Sigmoid colon (tissue), 7 donors: ENCODE results near the gene BRSK2. TPM values are rescaled to one million over a fixed set of nuclear protein-coding genes. Genes with fewer than 3 reads are reported as not detected.

Experiments used
- DNase-seq: peaks from one replicate; pipeline ENCODE4 v3.0.0-alpha.2; 2019
- H3K27ac ChIP-seq, 4 donors: fragments of 200-600 bp; sonication (generic); one replicate each; pipeline ENCODE4 v1.5.1; 2016 to 2019; ENCODE audit warnings: mild to moderate bottlenecking in 1 of 4
- H3K27me3 ChIP-seq, 3 donors: fragments of 200-600 bp; sonication (generic); one replicate each; pipeline ENCODE4 v1.5.1; 2019; ENCODE audit warnings: mild to moderate bottlenecking in 1 of 3
- H3K36me3 ChIP-seq, 4 donors: fragments of 200-600 bp; sonication (generic); one replicate each; pipeline ENCODE4 v1.5.1; 2016 to 2019
- H3K4me1 ChIP-seq, 4 donors: fragments of 200-600 bp; sonication (generic); one replicate each; pipeline ENCODE4 v1.5.1; 2017 to 2019
- H3K4me3 ChIP-seq, 4 donors: fragments of 200-600 bp; sonication (generic); one replicate each; pipeline ENCODE4 v1.5.1; 2017 to 2019; ENCODE audit warnings: mild to moderate bottlenecking in 2 of 4, moderate library complexity in 1 of 4
- H3K9me3 ChIP-seq, 4 donors: fragments of 200-600 bp in 3 of 4; sonication (generic) in 3 of 4; one replicate each; pipeline versions ENCODE4 v1.5.1 to v1.6.1; 2013 to 2019
- EP300 ChIP-seq, 4 donors: sonication (generic); formaldehyde crosslinking; IDR thresholded peaks; one replicate each; pipeline ENCODE4 v1.6.1; 2017; ENCODE audit warnings: antibody characterized with exemption in 4 of 4
- POLR2A ChIP-seq, 2 donors: fragments of 450-650 bp; IDR thresholded peaks; one replicate each; pipeline ENCODE4 v1.6.1; 2016; ENCODE audit warnings: antibody characterized with exemption in 2 of 2, mild to moderate bottlenecking in 2 of 2, moderate library complexity in 2 of 2
- POLR2AphosphoS5 ChIP-seq, 4 donors: sonication (generic); formaldehyde crosslinking; IDR thresholded peaks; one replicate each; pipeline ENCODE4 v1.6.1; 2017; ENCODE audit warnings: antibody characterized with exemption in 4 of 4
- WGBS, 2 donors: extraction: QIAGEN DNeasy Blood & Tissue Kit; methylation state at CpG; one replicate each; pipeline ENCODE4 v1.1.7; 2013; 5-methylcytosine and 5-hydroxymethylcytosine counted together
- intact Hi-C: fragments of 100-400 bp; cut with DNase I; formaldehyde crosslinking; loops from one replicate; pipeline ENCODE4 v1.15.1; 2023
- polyA plus RNA-seq, 3 donors: library from polyadenylated mRNA; stranded (reverse); fragments of 200-250 nt; gene quantifications; one replicate each; pipeline ENCODE4 v1.2.3, GENCODE V29; 2013
- total RNA-seq, 4 donors: library from RNA; depleted of rRNA; stranded (reverse); fragments of >200 nt; gene quantifications; one replicate each; pipeline ENCODE4 v1.1.0, GENCODE V29; 2016
- TF ChIP-seq, protein P1 (sequence below), 4 experiments: fragments of 450-650 bp in 3 of 4; fragments of 200-600 bp in 1 of 4; IDR thresholded peaks; one replicate each; pipeline ENCODE4 v1.5.1; 2016 to 2019; ENCODE audit warnings: antibody characterized with exemption in 4 of 4, mild to moderate bottlenecking in 3 of 4, moderate library complexity in 2 of 4
- donor health status: healthy with polysubstance abuse.
- donor health status: Bipolar disorder and iron deficiency.
- donor health status: healthy.

The BRSK2 gene
- total and polyA plus RNA-seq, 7 donors = 1.7 to 3.2 (median 1.9) TPM; not detected in 2

DNA sequence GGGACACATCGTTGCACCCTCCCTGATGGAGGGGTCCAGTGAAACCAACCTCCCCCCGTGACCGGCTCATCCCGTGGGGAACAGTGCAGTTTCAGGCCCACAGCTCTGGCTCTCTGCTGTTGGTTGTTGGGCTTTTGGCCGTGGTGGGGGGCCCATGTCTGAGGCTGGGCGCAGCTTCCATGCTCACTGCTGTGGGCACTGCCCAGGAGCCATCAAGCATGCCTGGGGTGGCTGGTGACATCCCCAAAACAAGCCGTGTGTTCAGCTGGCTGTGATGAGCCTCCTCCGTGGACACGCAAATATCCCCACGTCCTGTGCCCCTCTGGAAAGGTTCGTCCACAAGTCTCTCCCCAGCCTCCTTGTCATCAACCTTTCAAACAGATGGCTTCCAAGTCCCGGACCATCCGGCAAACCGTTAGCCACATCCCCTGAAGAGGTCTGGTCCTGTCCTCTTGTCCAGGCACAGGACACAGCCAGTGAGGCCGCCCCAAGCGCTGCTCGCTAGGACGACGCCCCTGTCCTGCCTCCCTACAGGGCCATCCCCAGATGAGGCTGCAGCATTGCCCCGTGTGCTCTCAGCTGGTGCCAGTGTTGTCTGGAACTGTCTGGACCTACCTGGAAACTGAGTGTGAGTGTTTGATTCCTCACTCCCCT lies 29.4 kb upstream of the BRSK2 start:
- H3K4me1 ChIP-seq = no peaks in the 10 kb centered on the region
- no peak overlapping the region for H3K4me3 ChIP-seq
- TF ChIP-seq, protein P1, sequence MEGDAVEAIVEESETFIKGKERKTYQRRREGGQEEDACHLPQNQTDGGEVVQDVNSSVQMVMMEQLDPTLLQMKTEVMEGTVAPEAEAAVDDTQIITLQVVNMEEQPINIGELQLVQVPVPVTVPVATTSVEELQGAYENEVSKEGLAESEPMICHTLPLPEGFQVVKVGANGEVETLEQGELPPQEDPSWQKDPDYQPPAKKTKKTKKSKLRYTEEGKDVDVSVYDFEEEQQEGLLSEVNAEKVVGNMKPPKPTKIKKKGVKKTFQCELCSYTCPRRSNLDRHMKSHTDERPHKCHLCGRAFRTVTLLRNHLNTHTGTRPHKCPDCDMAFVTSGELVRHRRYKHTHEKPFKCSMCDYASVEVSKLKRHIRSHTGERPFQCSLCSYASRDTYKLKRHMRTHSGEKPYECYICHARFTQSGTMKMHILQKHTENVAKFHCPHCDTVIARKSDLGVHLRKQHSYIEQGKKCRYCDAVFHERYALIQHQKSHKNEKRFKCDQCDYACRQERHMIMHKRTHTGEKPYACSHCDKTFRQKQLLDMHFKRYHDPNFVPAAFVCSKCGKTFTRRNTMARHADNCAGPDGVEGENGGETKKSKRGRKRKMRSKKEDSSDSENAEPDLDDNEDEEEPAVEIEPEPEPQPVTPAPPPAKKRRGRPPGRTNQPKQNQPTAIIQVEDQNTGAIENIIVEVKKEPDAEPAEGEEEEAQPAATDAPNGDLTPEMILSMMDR (IDR thresholded peaks at IDR 0.05) = no peak
- TF ChIP-seq POLR2A (IDR thresholded peaks at IDR 0.05) (no peak), EP300 (IDR thresholded peaks at IDR 0.05) (no peak), POLR2AphosphoS5 (IDR thresholded peaks at IDR 0.05) (no peak)
- H3K27me3 ChIP-seq = no peaks in the 10 kb centered on the region
- no peak overlapping the region for H3K27ac ChIP-seq
- no peak for DNase-seq
- H3K36me3 ChIP-seq = no peaks in the 10 kb centered on the region
- peaks cover 0 to 3% (median 0%) of the 10 kb centered on the region in 4 donors for H3K9me3 ChIP-seq
- 88 to 89% methylated on average over 20 of the region's 20 CpGs for WGBS, 2 donors
- intact Hi-C loops = no loop called here

DNA sequence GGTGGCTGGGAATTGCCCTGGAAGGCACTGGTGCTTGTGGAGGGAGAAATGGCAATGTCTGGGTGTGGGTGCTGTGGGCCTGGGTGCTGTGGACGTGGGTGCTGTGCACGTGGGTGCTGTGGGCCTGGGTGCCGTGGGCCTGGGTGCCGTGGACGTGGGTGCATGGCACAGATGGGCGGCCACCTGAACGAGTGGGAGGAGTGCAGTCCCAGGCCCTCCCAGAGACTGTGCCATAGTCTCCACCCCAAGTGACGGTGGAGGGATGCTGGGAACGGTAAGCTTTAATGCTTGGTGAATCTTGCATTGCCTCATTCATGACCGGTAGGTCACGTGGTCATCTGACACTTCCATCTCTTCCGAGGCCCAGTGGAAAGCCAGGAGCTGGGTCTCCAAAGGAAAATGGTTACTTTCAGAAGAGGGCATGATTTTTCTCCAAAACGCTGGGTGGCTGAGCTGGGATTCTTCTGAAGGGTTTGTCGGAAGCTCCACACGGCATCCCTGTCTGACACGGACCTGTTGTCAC lies 28.8 kb upstream of the BRSK2 start:
- no peaks in the 10 kb centered on the region for H3K4me1 ChIP-seq
- 84 to 88% methylated on average over 16 of the region's 16 CpGs for WGBS, 2 donors
- H3K4me3 ChIP-seq = no peak overlapping the region
- intact Hi-C loops = no loop called here
- H3K36me3 ChIP-seq = no peaks in the 10 kb centered on the region
- TF ChIP-seq, protein P1 (IDR thresholded peaks at IDR 0.05) = no peak
- TF ChIP-seq POLR2A (IDR thresholded peaks at IDR 0.05) = no peak
- TF ChIP-seq POLR2AphosphoS5 (IDR thresholded peaks at IDR 0.05) = no peak
- no peak for TF ChIP-seq EP300 (IDR thresholded peaks at IDR 0.05)
- no peaks in the 10 kb centered on the region for H3K27me3 ChIP-seq
- H3K9me3 ChIP-seq = peaks cover 0 to 3% (median 0%) of the 10 kb centered on the region in 4 donors
- no peak overlapping the region for H3K27ac ChIP-seq
- no peak for DNase-seq

DNA sequence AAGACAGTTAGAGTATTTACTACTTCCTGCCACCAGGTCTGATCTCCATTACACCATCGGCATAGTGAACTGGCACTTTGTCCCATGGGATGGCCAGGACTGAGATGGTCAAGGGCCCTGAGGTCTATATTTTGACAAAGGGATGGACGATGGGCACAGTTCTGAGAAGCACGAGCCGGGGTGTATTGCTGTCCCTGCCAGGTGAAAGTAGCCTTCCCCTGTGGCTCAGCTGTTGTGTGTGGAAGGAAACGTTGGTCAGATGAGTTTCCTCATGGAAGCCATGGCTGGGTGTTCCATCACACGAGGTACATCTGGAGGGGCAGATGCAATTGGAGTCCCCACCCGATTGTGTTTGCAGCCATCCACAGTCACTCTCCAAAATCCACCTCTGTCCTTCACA lies 27.9 kb upstream of the BRSK2 start:
- Histone ChIP-seq H3K9me3 (peaks cover 0 to 5% (median 1%) of the 10 kb centered on the region in 4 donors), H3K27ac (no peak overlapping the region), H3K4me1 (no peaks in the 10 kb centered on the region), H3K36me3 (no peaks in the 10 kb centered on the region), H3K27me3 (no peaks in the 10 kb centered on the region), H3K4me3 (no peak overlapping the region)
- DNase-seq = no peak
- WGBS, 2 donors = 68 to 75% methylated on average over 7 of the region's 7 CpGs
- TF ChIP-seq POLR2A (IDR thresholded peaks at IDR 0.05) = no peak
- no peak for TF ChIP-seq EP300 (IDR thresholded peaks at IDR 0.05)
- TF ChIP-seq, protein P1 (IDR thresholded peaks at IDR 0.05) = no peak
- TF ChIP-seq POLR2AphosphoS5 (IDR thresholded peaks at IDR 0.05) = no peak
- intact Hi-C loops = no loop called here

DNA sequence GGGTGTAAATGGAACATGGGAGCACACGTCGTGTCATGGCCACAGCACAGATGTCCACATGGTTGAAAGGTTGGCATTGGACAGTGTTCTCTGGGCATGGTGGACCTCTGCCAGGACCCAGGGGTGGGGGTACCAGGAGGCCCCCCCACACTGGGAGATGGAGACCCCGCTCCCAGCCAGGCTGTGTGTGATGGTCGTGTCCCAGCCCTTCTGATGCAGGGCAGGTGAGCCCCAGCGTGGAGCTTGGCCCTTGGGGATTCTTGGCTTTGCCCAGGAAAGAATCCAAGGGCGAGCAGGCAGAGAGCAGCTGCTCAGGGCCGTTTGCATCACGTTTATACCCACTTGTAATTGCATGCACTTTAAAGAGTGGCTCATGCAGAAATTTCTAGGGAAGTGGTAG lies 22.0 kb upstream of the BRSK2 start:
- no peaks in the 10 kb centered on the region for H3K36me3 ChIP-seq

More for the DNA sequence above, 22.0 kb upstream of the BRSK2 start:
- 66 to 83% methylated on average over 8 of the region's 8 CpGs for WGBS, 2 donors
- no peak for TF ChIP-seq POLR2AphosphoS5 (IDR thresholded peaks at IDR 0.05)
- TF ChIP-seq POLR2A (IDR thresholded peaks at IDR 0.05) = no peak
- no peak for TF ChIP-seq EP300 (IDR thresholded peaks at IDR 0.05)
- TF ChIP-seq, protein P1 (IDR thresholded peaks at IDR 0.05) = no peak
- Histone ChIP-seq H3K27me3 (peaks cover 0 to 5% (median 0%) of the 10 kb centered on the region in 3 donors), H3K9me3 (peaks cover 0 to 6% (median 1%) of the 10 kb centered on the region in 4 donors), H3K4me3 (no peak overlapping the region), H3K27ac (no peak overlapping the region), H3K4me1 (no peaks in the 10 kb centered on the region)
- intact Hi-C loops = no loop called here
- no peak for DNase-seq
